CD14-positive monocyte (primary cell): ENCODE data around the gene CIITA. TPM values are rescaled to one million over a fixed set of nuclear protein-coding genes. Genes with fewer than 3 reads are reported as not detected.

ENCODE experiments used
- DNase-seq, 3 donors: peaks; one replicate each; pipeline ENCODE4 v3.0.0-alpha.2; 2011 to 2022
- H2AFZ ChIP-seq: 2 replicates; pipeline ENCODE4 v1.6.0; 2012; ENCODE audit warnings: mild to moderate bottlenecking, low read depth, low read length, inconsistent platforms; ENCODE audit not compliant: insufficient read depth, poor library complexity, severe bottlenecking
- H3K27ac ChIP-seq, 2 donors: 1 replicate in 1 of 2; 2 replicates in 1 of 2; pipeline ENCODE4 v1.5.1; 2012 to 2013; ENCODE audit warnings: low read length in 2 of 2, control low read depth in 1 of 2, inconsistent platforms in 1 of 2, low read depth in 1 of 2, mild to moderate bottlenecking in 1 of 2
- H3K27me3 ChIP-seq, 2 donors: one replicate each; pipeline versions ENCODE4 v1.6.0 to v1.6.1; 2011 to 2013; ENCODE audit warnings: low read length in 2 of 2; ENCODE audit not compliant: control insufficient read depth in 2 of 2, insufficient read depth in 2 of 2
- H3K36me3 ChIP-seq, 2 donors: replicated peaks in 1 of 2; 1 replicate in 1 of 2; 2 replicates in 1 of 2; pipeline versions ENCODE4 v1.5.1 to v1.6.1; 2012 to 2013; ENCODE audit warnings: low read length in 2 of 2, control low read depth in 1 of 2, inconsistent platforms in 1 of 2, mild to moderate bottlenecking in 1 of 2; ENCODE audit not compliant: insufficient read depth in 2 of 2, control insufficient read depth in 1 of 2
- H3K4me1 ChIP-seq, 2 donors: 1 replicate in 1 of 2; 2 replicates in 1 of 2; pipeline versions ENCODE4 v1.5.1 to v1.6.1; 2012 to 2013; ENCODE audit warnings: low read length in 2 of 2, control low read depth in 1 of 2, inconsistent platforms in 1 of 2, mild to moderate bottlenecking in 1 of 2, moderate library complexity in 1 of 2; ENCODE audit not compliant: insufficient read depth in 2 of 2, control insufficient read depth in 1 of 2
- H3K4me2 ChIP-seq: replicated peaks from 2 replicates; pipeline ENCODE3; 2012; ENCODE audit warnings: low read length, moderate library complexity, mild to moderate bottlenecking; ENCODE audit not compliant: poor library complexity, severe bottlenecking; ENCODE audit errors: extremely low read depth
- H3K4me3 ChIP-seq, 3 experiments: fragments of 200-600 bp in 1 of 3; sonication (generic) in 1 of 3; replicated peaks in 1 of 3; 1 replicate in 2 of 3; 2 replicates in 1 of 3; pipeline ENCODE4 v1.5.1; 2011 to 2013; ENCODE audit warnings: low read length in 3 of 3, mild to moderate bottlenecking in 3 of 3, control low read depth in 2 of 3, low read depth in 2 of 3, inconsistent platforms in 1 of 3, moderate library complexity in 1 of 3
- H3K79me2 ChIP-seq: 2 replicates; pipeline ENCODE4 v1.6.0; 2012; ENCODE audit warnings: mild to moderate bottlenecking, control low read depth, inconsistent platforms, low read length, moderate library complexity; ENCODE audit not compliant: insufficient read depth
- H3K9ac ChIP-seq: 2 replicates; pipeline ENCODE4 v1.6.0; 2017; ENCODE audit warnings: low read length, mild to moderate bottlenecking; ENCODE audit not compliant: insufficient read depth, poor library complexity, severe bottlenecking
- H3K9me3 ChIP-seq, 2 donors: replicated peaks in 1 of 2; 1 replicate in 1 of 2; 2 replicates in 1 of 2; pipeline versions ENCODE4 v1.5.1 to v1.6.1; 2012 to 2013; ENCODE audit warnings: low read length in 2 of 2, control low read depth in 1 of 2; ENCODE audit not compliant: control insufficient read depth in 1 of 2, insufficient read depth in 1 of 2
- H4K20me1 ChIP-seq: 2 replicates; pipeline ENCODE4 v1.6.0; 2012; ENCODE audit warnings: mild to moderate bottlenecking, low read length, control low read depth, moderate library complexity; ENCODE audit not compliant: insufficient read depth
- H3K27ac Mint-ChIP-seq, 7 donors: one replicate each; pipeline ENCODE4 v1.8.0; 2020; ENCODE audit warnings: mild to moderate bottlenecking in 7 of 7, mixed read lengths in 7 of 7, moderate library complexity in 6 of 7, inconsistent platforms in 2 of 7
- H3K27me3 Mint-ChIP-seq, 3 donors: one replicate each; pipeline ENCODE4 v1.8.0; 2021 to 2022; ENCODE audit warnings: low read depth in 3 of 3, mild to moderate bottlenecking in 3 of 3, mixed read lengths in 3 of 3, moderate library complexity in 3 of 3, inconsistent platforms in 1 of 3
- H3K36me3 Mint-ChIP-seq, 2 donors: one replicate each; pipeline ENCODE4 v1.8.0; 2020; ENCODE audit warnings: mixed read lengths in 2 of 2, inconsistent platforms in 1 of 2, mild to moderate bottlenecking in 1 of 2
- H3K4me1 Mint-ChIP-seq: one replicate; pipeline ENCODE4 v1.8.0; 2020; ENCODE audit warnings: mild to moderate bottlenecking, mixed read lengths
- H3K4me3 Mint-ChIP-seq, 2 donors: one replicate each; pipeline ENCODE4 v1.8.0; 2020; ENCODE audit warnings: mild to moderate bottlenecking in 2 of 2, mixed read lengths in 2 of 2, moderate library complexity in 1 of 2
- H3K9me3 Mint-ChIP-seq, 7 donors: one replicate each; pipeline ENCODE4 v1.8.0; 2020 to 2022; ENCODE audit warnings: mixed read lengths in 7 of 7, mild to moderate bottlenecking in 6 of 7, moderate library complexity in 6 of 7, inconsistent platforms in 2 of 7
- WGBS: methylation state at CpG from one replicate; pipeline ENCODE4 v1.1.5; 2013; ENCODE audit warnings: missing lambda C conversion rate; ENCODE audit not compliant: insufficient coverage; 5-methylcytosine and 5-hydroxymethylcytosine counted together
- intact Hi-C, 2 donors: fragments of 100-400 bp; cut with micrococcal nuclease; formaldehyde crosslinking; loops; one replicate each; pipeline versions ENCODE4 v1.15.0 to v1.15.1; 2023
- polyA plus RNA-seq, 3 donors: library from polyadenylated mRNA; depleted of rRNA in 1 of 3; unstranded in 2 of 3; stranded (reverse) in 1 of 3; fragments of 300-500 nt in 2 of 3; fragments of >200 nt in 1 of 3; fragmentation: Illumina TruSeq in 2 of 3; gene quantifications; 1 replicate in 2 of 3; 2 replicates in 1 of 3; pipeline ENCODE4 v1.2.3, GENCODE V29; 2012 to 2021
- TF ChIP-seq, protein P1 (sequence below): fragments of 200-600 bp; IDR thresholded peaks from one replicate; pipeline ENCODE4 v1.8.0; 2022; ENCODE audit warnings: antibody characterized with exemption, mild to moderate bottlenecking

The CIITA gene
- polyA plus RNA-seq, 3 donors = 15.6 to 178 (median 22.1) TPM

DNA sequence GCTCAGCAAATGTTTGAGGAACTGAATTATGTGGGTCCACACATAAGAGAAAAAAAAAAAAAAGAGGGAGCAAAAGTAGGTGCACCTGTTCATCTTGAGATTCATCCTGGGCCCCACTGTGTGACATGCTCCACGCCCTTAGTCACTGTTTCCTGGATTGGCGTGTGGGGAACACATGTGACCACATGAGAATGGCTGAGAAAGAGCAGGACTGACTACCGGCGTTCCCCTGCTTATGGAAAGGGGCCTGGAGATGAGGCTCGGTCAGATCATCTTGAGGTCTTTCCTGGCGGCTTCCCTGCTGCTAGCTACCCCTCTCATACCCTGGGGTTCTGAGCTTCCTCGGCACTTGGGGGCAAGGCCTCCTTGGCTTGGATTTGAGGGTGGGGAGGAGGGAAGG, 61.3 kb downstream of the CIITA start:
- peaks cover 61 to 74% of the 10 kb centered on the region in 2 donors for H3K4me1 ChIP-seq
- 0% methylated on average over 4 of the region's 7 CpGs for WGBS
- H2AFZ ChIP-seq = no peak overlapping the region
- H3K79me2 ChIP-seq = peaks cover 38% of the 10 kb centered on the region
- peaks cover 71% of the 10 kb centered on the region for H3K4me1 Mint-ChIP-seq
- H3K36me3 Mint-ChIP-seq = peaks cover 8 to 20% of the 10 kb centered on the region in 2 donors
- H3K4me3 Mint-ChIP-seq = peak overlapping the region; percentile 39 to 51
- DNase-seq = peak; percentile 20 to 72 (median 30)
- peaks cover 0 to 10% of the 10 kb centered on the region in 2 donors for H3K36me3 ChIP-seq
- peak overlapping the region; percentile 18 to 22 for H3K27ac ChIP-seq
- TF ChIP-seq, protein P1, sequence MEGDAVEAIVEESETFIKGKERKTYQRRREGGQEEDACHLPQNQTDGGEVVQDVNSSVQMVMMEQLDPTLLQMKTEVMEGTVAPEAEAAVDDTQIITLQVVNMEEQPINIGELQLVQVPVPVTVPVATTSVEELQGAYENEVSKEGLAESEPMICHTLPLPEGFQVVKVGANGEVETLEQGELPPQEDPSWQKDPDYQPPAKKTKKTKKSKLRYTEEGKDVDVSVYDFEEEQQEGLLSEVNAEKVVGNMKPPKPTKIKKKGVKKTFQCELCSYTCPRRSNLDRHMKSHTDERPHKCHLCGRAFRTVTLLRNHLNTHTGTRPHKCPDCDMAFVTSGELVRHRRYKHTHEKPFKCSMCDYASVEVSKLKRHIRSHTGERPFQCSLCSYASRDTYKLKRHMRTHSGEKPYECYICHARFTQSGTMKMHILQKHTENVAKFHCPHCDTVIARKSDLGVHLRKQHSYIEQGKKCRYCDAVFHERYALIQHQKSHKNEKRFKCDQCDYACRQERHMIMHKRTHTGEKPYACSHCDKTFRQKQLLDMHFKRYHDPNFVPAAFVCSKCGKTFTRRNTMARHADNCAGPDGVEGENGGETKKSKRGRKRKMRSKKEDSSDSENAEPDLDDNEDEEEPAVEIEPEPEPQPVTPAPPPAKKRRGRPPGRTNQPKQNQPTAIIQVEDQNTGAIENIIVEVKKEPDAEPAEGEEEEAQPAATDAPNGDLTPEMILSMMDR = no peak
- H3K27ac Mint-ChIP-seq = peak overlapping the region in 4 of 7 donors; percentile 57 to 80 (median 68)
- peak overlapping the region; percentile 48 for H3K4me2 ChIP-seq
- H3K27me3 Mint-ChIP-seq = peaks cover 2 to 7% (median 4%) of the 10 kb centered on the region in 3 donors
- peaks cover 89% of the 10 kb centered on the region for H4K20me1 ChIP-seq
- H3K4me3 ChIP-seq = peak overlapping the region in 1 of 3 experiments; percentile 27
- no peaks in the 10 kb centered on the region for H3K27me3 ChIP-seq
- intact Hi-C loops = loop anchor here in 1 of 2 donors (5.0 kb wide), 1 partner anchor 196 kb away; the partner anchor contains the start of gene NUBP1
- H3K9me3 Mint-ChIP-seq = peaks cover 0 to 2% (median 0%) of the 10 kb centered on the region in 7 donors
- H3K9ac ChIP-seq = no peak overlapping the region
- H3K9me3 ChIP-seq = no peaks in the 10 kb centered on the region

DNA sequence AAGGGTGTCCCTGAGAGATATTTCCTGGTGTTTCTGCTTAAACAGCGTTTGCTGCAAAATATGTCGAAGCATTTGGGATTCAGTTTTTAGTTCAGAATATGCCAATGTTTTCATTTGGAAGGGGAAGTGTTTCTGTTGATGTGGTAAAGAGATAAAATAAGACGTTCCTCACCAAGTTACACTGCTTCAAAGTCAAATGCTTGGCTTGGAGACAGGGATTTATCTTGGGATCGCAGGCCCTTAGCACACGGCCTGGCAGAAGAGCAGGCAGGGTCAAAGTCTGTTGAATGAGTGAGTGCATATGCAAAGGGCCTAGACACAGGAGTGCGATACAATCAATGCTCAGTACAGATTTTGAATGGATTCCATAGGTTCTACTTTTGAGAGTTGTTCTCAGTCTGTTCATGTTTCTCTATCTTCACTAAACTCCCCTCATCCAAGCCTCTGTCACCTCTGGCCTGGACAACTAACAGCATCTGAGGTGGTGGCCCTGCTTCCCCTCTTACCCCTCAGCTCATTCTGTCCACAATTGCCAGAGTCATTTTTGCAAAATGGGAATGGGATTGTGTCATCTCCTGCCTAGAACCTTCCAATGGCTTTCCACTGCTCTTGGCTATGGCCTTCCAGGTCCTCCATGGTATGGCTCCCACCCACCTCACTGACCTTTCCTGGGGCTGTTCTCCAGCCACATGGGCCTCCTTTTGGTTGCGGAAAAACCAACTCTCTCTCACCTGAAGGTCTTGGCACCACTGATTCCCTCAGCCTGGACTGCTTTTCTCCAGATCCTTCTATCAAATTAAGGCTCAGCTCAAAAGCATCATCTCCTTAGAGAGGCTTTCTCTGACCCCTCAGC, 62.0 kb downstream of the CIITA start:
- TF ChIP-seq, protein P1 = no peak
- Mint-ChIP-seq H3K4me3 (peak overlapping the region; percentile 39 to 51), H3K9me3 (peaks cover 0 to 2% (median 0%) of the 10 kb centered on the region in 7 donors), H3K4me1 (peaks cover 74% of the 10 kb centered on the region), H3K27me3 (peaks cover 2 to 7% (median 4%) of the 10 kb centered on the region in 3 donors), H3K36me3 (peaks cover 8 to 20% of the 10 kb centered on the region in 2 donors), H3K27ac (peak overlapping the region in 6 of 7 donors; percentile 52 to 82 (median 66))
- Histone ChIP-seq H3K4me2 (peak overlapping the region; percentile 48), H3K4me1 (peaks cover 64 to 81% of the 10 kb centered on the region in 2 donors), H4K20me1 (peaks cover 85% of the 10 kb centered on the region), H3K4me3 (peak overlapping the region in 1 of 3 experiments; percentile 27), H3K79me2 (peaks cover 38% of the 10 kb centered on the region), H3K9ac (no peak overlapping the region), H3K27ac (peak overlapping the region; percentile 18 to 22), H3K27me3 (no peaks in the 10 kb centered on the region), H2AFZ (no peak overlapping the region), H3K36me3 (peaks cover 0 to 10% of the 10 kb centered on the region in 2 donors), H3K9me3 (no peaks in the 10 kb centered on the region)
- DNase-seq = no peak
- whole genome bisulfite sequencing = 50% methylated on average over 2 of the region's 7 CpGs
- intact Hi-C loops = loop anchor here in 1 of 2 donors (5.0 kb wide), 1 partner anchor 197 kb away; the partner anchor contains the start of gene NUBP1
